GM21367 (cell line): ENCODE data around the gene TMEM97.
A peak's percentile ranks its signal among the peaks of the same experiment; 100 is the strongest.
"Not testable (repeated sequence)": the region's sequence is repeated elsewhere in the genome, so short reads cannot be mapped to it uniquely, and the experiment has no call there.

Experiments
- ATAC-seq: cut with Tn5 transposase; IDR thresholded peaks from one replicate; pipeline ENCODE4 v1.9.1; 2021; ENCODE audit not compliant: unreplicated experiment

The TMEM97 gene

DNA sequence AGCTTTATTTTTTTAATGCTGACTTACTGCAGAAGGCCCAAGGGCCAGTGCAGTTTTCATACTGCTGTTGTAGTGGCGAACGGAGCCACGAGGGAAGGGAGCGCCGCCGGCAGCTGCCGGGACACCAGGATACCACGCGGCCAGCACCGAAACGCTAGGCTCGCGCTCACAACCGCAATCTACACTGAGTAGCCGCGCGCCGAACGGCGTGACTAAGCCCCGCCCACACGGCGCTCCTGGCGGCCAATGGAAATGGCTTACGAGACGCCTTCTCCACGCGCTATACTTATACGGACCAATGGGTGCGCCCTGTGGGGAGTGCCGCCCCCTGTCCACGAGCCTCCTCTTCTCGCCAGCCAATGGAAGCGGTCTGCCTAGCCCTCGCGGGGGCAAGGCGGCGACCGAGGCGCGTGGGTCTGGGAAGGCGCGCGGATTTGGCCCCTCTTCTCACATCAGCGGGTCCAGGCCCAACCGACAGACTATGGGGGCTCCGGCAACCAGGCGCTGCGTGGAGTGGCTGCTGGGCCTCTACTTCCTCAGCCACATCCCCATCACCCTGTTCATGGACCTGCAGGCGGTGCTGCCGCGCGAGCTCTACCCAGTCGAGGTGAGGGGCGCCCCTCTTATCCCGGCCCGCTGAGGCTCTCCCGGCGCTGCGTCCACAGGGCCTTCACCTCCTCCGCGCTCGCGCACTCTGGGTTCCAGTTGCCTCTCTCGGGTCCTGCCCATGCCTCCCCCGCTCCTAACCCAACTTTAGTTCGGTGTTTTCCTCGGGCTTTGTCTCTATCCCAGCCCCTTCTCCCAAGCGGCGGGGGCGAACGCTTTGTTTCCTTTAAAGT lies at the start of gene TMEM97:
TMEM97 (plus strand) TSS at position 442 of the 839 bp plus-strand sequence; CDS start at position 482, 40 bp downstream.
- peak; percentile 89 for ATAC-seq

GRCh38 chr17:28270055-28270454 lies 48.9 kb upstream of the TMEM97 start:
- ATAC-seq = no peak

DNA sequence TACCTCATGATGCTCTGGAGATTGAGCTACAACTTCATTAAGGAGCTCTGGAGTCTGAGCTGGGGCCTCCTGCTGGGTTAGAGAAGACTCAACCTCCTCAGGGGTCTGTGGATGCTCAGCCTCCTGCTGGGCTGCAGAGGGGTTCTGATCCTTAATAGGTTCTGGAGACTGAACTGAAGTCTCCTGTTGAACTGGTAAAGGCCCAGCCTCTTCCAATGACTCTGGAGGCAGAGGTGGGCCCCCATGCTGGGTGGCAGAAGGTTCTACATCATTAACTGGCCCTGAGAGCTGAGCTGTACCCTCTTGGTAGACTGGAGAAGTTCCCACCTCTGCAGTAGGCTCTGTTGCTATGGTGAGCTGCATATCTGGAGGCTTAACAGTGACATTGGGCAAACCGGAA lies 48.1 kb upstream of the TMEM97 start:
- ATAC-seq = no peak

- ATAC-seq = no peak
These were observed 47.6 kb upstream of the TMEM97 start for GRCh38 chr17:28271431-28271830.

DNA sequence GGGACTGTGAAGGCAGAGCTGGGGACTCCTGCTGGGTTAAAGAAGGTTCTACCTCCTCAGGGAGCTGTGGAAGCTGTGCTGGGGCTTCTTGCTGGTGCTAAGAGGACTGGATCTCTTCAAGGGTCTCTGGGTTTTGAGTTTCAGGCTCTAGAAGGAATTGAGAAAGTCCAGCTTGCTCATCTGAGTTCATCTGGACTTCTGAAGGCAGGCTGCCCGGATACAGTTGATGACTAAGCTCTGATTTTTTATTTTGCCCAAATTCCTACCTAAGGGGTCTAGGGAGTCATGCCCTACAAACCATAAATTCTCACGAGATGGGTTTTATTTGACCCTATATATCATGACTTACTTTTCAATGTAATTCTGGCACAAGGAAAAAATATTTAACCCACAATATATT lies 46.8 kb upstream of the TMEM97 start:
- no peak for ATAC-seq

- not testable (repeated sequence) for ATAC-seq
These were observed 45.7 kb upstream of the TMEM97 start for GRCh38 chr17:28273341-28273740.

- no peak for ATAC-seq
These were observed 44.3 kb upstream of the TMEM97 start for GRCh38 chr17:28274591-28275265.

DNA sequence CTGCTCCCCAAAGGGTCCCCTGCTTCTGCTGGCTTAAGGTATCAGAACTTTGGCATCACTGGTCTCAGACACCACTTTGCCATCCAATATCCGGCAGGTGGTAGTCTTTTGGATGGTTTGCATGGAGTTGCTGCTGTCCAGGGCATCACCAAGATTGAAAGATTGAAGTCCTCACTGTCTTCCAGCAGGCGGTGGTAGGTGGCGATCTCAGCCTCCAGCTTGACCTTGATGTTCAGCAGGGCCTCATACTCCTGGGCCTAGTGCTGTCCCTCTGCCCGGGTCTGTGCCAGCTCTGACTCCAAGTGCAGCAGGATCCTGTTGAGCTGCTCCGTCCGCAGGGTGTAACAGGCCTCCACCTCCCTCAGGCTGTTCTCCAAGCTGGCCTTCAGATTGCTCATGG lies 43.0 kb upstream of the TMEM97 start:
- no peak for ATAC-seq

DNA sequence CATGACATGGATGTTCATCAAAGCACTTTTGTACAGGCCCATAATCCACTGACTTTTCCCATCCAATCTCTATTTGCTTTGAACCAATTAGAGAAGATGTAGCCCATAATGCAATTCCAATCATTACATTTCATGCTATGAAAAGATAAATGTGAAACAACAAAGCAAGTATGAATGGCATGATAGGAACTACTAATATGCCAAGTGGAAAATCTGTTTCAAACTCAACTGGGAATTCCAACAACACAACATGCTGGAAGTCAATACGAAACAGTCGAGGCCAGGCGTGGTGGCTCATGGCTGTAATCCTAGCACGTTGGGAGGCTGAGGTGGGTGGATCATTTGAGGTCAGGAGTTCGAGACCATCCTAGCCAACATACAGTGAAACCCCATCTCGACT lies 39.6 kb upstream of the TMEM97 start:
- ATAC-seq = no peak

DNA sequence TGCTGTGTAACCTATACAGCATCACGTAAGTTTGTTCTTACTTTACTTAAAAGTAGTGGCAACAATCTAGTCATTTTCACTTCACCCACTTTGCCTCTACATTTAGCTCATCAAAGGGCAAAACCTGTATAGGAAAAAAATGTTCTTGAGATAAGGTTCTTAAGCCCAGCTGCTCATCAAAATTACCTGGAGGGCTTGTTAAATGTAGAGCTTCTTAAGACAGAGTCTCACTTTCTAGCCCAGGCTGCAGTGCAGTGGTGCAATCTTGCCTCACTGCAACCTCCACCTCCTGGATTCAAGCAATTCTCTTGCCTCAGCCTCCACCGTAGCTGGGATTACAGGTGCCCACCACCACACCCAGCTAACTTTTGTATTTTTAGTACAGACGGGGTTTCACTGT lies 38.2 kb upstream of the TMEM97 start:
- no peak for ATAC-seq

DNA sequence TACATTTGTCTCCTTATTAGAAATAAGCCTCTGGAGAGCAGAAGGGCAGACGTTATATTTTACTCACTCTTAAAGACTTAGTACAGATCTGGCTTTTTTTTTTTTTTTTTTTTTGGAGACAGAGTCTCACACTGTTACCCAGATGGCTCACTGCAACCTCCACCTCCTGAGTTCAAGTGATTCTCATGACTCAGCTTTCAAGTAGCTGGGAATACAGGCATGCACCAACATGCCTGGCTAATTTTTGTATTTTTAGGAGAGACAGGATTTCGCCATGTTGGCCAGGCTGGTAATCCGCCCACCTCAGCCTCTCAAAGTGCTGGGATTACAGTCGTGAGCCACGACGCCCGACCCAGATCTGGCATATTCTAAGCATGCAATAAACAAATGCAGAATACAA lies 36.4 kb upstream of the TMEM97 start:
- ATAC-seq = no peak

- no peak for ATAC-seq
These were observed 33.0 kb upstream of the TMEM97 start for GRCh38 chr17:28285965-28286364.

- ATAC-seq = no peak
These were observed 28.3 kb upstream of the TMEM97 start for GRCh38 chr17:28290703-28291102.

DNA sequence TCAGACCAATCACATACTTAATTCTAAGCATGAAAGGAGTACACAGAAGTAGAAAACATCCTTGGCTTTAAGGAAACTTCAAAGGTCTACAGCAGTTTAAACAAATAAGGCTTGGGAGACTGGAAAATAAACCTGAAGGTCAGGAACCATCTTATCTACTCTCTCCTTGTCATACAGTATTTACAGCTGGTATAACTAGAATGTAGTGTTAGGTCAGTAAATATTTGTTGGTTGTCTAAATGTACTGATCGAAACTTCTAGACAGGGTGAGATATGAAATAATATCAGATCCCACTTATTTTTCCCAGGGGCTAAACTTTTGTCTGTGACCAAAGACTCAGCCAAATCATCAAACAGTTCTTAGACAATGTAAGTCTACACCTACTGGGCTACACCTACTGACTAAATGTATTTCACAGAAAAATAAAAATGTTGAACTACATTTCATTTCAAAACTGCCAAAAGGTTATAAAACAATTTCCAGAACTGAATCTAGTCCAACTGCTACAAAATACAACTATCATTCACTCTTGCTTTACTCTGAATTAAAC lies 27.1 kb upstream of the TMEM97 start:
- no peak for ATAC-seq

- ATAC-seq = not testable (repeated sequence)
These were observed 26.1 kb upstream of the TMEM97 start for GRCh38 chr17:28292878-28293277.

GRCh38 chr17:28293994-28294393 lies 25.0 kb upstream of the TMEM97 start:
- ATAC-seq = no peak

DNA sequence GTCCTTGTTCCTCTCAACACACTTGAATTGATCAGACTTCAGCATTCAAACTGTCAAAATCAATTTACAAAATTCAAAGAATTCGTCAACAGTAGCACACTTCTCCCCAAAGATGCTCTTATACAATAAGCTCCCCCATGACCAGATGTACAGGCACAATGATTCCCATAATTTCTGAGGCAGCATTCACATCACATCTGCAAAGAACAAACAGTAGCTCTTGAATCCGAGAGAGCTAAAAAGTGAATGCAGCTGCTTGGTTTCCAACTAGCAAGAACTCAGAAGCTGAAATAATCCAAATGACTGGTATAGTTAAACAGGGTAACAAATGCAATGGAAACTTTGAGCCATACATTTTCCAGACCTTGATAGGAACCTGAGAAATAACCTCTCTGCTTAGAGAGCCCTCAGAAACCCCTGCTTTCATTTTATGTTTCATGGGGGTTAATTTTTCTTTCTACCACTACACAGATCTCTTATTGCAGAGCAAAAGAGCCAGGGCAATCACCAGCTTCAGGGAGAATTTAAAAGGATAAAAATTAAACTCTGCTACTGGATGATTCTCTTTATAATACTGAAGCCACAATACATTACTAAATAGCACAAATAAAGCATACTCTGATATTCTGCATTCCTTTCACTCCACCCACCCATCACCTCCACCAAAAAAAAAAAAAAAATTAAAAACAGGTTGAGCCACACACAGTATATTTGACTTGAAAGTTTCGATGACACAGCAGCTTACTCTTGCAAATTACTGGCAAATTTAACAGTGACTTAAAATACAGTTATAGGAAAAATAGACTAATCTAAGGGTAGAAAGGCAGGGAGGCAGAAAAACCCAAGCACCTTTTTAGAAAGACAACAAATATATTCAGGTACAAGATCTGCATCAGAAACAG lies 23.1 kb upstream of the TMEM97 start:
- no peak for ATAC-seq

DNA sequence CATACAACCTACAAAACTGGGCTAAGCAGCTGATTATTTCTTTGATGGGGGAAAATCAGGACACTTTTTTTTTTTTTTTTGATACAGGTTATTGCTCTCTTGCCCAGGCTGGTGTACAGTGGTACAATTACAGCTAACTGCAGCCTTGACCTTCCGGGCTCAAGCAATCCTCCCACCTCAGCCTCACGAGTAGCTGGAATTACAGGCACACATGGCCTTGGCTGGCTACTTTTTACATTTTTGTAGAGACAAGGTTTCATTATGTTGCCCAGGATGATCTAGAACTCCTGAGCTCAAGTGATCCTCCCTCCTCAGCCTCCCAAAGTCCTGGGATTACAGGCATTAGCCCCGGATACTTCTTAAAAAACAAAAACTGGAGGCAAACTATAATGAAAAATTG lies 20.6 kb upstream of the TMEM97 start:
- ATAC-seq = no peak

GRCh38 chr17:28306954-28307401 lies 12.0 kb upstream of the TMEM97 start:
- no peak for ATAC-seq

GRCh38 chr17:28313841-28314240 lies 5.2 kb upstream of the TMEM97 start:
- no peak for ATAC-seq
